G401 (cell line): ENCODE data around the gene TPPP3. TPM values are rescaled to one million over a fixed set of nuclear protein-coding genes. Genes with fewer than 3 reads are reported as not detected.

Source experiments
- DNase-seq: peaks from one replicate; pipeline ENCODE4 v3.0.0-alpha.2; 2015; ENCODE audit warnings: low spot score
- in situ Hi-C: cut with HindIII; loops from 2 replicates; pipeline ENCODE4 v1.10.0; 2016; ENCODE audit warnings: low sequenced_read_pairs, mixed read lengths
- total RNA-seq: library from RNA; depleted of rRNA; stranded (reverse); fragments of >200 nt; shearing (Covaris generic); gene quantifications from 2 replicates; pipeline ENCODE4 v1.2.3, GENCODE V29; 2014

The TPPP3 gene
- total RNA-seq, 1 experiment from 2014 or later: 1.8 TPM

- in situ Hi-C loops: no loop called here
Observed at GRCh38 chr16:67407788-67408452, 14.6 kb upstream of the TPPP3 start.

GRCh38 chr16:67407176-67407787, 14.0 kb upstream of the TPPP3 start:
- in situ Hi-C loops: no loop called here
- no peak for DNase-seq

More at GRCh38 chr16:67407788-67408452, 14.6 kb upstream of the TPPP3 start:
- no peak for DNase-seq

DNA sequence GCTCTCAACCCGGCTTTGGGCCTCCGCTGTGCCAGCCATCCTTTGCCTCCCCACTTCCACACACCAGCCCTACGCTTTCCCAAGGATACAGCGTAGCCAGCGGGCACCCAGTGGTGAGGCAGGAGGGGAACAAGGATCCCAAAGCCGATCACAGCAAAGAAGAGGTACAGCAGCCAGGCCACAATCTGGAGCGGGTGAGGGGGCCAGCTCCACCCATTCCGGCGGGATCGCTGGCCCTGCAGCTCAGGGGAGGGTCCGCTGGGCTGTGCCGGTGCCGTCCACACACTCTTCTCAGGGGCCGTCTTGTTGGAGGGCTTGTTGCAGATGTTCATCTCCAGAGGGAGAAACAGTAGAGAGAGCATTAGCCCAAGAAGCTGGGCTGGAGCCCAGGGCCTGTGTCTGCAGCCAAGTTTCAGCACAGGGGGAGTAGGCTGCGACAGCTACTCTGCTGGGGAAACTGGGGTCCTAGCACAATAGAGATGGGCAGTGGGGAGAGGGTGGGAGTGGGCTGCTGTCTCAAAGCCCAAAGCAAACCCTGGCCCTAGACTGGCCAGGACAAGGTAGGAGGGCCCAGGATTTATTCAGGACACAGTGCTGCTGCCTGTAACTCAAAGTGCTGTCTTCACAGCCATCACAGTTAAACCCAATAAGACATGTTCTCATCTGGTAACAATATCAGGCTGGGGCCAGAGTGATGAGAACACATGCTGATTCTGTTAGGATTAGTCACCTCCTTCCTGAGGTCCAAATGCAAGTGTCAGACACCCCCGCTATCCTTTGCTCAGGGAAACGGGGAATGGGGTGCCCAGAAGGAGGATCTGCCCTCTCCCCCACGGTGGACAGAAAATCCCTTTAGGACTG, 13.0 kb upstream of the TPPP3 start:
- in situ Hi-C loops: no loop called here
- no peak for DNase-seq

DNA sequence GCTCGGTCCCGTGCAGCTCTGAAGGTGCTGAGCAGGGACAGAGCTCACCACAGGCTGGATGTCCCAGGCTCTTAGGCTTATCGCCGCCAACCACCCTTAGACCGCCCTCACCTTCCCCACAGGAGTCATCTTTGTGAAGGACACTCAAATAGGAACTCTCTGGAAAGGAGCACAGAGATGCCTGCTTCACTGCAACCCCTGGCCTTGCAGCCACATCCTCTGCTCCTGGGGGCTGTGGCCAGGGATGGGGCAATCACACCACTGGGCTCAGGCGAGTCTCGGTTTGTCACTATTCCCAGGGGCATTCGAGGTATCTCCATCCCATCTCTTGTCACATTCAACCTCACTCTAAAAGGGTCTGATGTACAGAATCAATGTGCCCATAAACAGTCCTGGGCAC, 12.0 kb upstream of the TPPP3 start:
- in situ Hi-C loops: no loop called here
- DNase-seq: no peak

GRCh38 chr16:67404740-67405226, 11.5 kb upstream of the TPPP3 start:
- in situ Hi-C loops: no loop called here
- DNase-seq: no peak

GRCh38 chr16:67403976-67404555, 10.8 kb upstream of the TPPP3 start:
- DNase-seq: no peak
- in situ Hi-C loops: no loop called here

GRCh38 chr16:67400901-67401300, 7.6 kb upstream of the TPPP3 start:
- in situ Hi-C loops: no loop called here
- DNase-seq: no peak

GRCh38 chr16:67399749-67400704, 6.7 kb upstream of the TPPP3 start:
- in situ Hi-C loops: no loop called here
- no peak for DNase-seq

DNA sequence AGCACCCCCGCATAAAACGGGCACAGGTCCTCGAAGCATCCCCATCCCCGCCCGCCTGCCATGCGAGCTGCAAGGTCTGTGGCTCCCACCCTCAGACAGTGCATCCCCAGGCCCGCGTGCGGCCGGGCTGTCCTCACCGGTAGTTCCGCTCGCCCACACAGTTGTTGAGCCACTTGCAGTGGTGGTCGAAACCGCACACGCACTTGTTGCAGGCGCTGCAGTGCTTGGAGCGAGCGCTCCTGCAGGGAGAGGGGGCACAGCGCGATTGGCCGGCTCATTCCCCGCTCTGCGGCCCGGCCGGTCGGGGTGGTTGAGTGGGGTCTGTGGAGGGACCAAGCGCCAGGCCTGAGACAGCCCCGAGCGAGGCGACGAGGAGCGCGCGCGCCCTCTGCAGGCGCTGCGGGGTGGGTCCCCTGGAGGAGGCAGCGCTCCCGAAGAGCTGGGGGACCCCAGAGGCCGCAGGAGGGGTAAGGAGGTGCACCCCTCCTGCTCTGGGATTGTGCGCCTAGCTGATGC, 6.0 kb upstream of the TPPP3 start:
- DNase-seq: no peak
- in situ Hi-C loops: no loop called here

GRCh38 chr16:67398546-67399217, 5.4 kb upstream of the TPPP3 start:
- in situ Hi-C loops: no loop called here
- no peak for DNase-seq

GRCh38 chr16:67397812-67398545, 4.7 kb upstream of the TPPP3 start:
- DNase-seq: no peak
- in situ Hi-C loops: no loop called here

DNA sequence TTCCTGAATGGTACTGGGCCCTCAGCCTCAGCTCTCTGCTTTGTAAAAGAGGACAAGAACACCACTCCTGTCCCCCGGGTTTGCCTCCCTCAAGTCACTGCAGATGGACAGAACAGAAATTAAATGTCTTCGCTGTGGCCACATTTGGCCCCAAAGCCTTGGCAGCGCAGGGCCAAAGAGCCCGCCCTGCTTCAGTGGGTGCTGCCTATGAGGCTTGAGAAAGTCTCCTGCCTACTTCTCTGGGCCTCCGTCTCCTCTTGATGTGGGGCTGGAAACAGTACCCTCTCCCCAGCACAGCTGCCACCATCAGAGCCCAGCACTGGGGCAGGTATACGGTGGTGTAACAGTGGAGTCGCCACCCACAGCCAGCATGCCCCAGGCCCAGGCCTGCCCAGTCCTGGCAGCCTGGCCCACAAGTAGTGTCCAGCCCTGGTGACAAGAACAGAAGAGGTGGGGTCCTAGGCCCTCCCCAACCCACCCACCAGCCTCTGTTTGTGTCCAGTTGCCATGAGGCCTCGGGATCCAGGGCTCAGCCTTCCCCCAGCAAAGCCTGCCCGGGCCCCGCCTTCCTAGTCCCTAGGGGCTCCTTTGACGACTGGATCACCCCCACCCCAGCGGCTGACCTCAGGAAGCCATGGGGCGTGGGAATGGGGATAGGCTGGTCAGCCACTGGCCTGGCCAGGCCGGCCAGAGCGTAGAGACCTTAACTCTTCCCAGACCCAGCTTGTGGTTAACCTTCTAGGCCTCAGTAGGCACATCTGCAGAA, 3.9 kb upstream of the TPPP3 start:
- no peak for DNase-seq
- in situ Hi-C loops: no loop called here

- in situ Hi-C loops: no loop called here
- DNase-seq: no peak
Observed at GRCh38 chr16:67396159-67397035, 3.1 kb upstream of the TPPP3 start.

- in situ Hi-C loops: no loop called here
- no peak for DNase-seq
Observed at GRCh38 chr16:67395458-67396158, 2.3 kb upstream of the TPPP3 start.

GRCh38 chr16:67395105-67395457, 1.8 kb upstream of the TPPP3 start:
- in situ Hi-C loops: no loop called here
- no peak for DNase-seq
